ENCODE measurements around the gene EFR3B. TPM values are rescaled to one million over a fixed set of nuclear protein-coding genes. Genes with fewer than 3 reads are reported as not detected.

Gene EFR3B
- total RNA-seq, 1 donor from 2014 or later: 11.3 TPM

DNA sequence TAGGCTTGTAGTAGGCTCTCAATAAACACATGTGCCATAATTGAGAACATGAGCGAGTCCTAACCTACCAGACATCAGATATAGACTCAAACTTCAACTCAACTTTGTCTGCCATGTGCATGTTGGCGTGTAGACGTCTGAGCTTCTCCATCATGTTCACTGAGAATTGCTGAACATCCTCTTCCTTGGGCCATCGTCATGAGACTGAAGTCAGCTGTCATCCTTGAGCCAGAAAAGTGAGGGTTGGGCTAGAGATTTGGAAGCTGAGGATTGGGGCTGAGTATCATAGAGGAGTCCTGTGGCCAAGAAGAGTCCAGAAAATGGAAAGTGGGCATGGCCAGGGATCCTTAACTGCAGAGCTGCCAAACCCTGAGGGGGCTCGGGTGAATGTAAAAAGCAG lies 7.8 kb upstream of the EFR3B start:
- Mint-ChIP-seq H3K27me3 (ENCODE audit: unreplicated experiment) (peaks cover 2% of the 10 kb centered on the region), H3K4me1 (ENCODE audit: unreplicated experiment) (peaks cover 31% of the 10 kb centered on the region), H3K36me3 (ENCODE audit: low read depth, unreplicated experiment) (no peaks in the 10 kb centered on the region), H3K9me3 (ENCODE audit: unreplicated experiment) (no peaks in the 10 kb centered on the region), H3K4me3 (ENCODE audit: unreplicated experiment) (no peak overlapping the region), H3K27ac (ENCODE audit: unreplicated experiment) (no peak overlapping the region)
- no peak for TF ChIP-seq CTCF (IDR thresholded peaks at IDR 0.05; ENCODE audit: unreplicated experiment)
- DNase-seq (ENCODE audit: low spot score): no peak

DNA sequence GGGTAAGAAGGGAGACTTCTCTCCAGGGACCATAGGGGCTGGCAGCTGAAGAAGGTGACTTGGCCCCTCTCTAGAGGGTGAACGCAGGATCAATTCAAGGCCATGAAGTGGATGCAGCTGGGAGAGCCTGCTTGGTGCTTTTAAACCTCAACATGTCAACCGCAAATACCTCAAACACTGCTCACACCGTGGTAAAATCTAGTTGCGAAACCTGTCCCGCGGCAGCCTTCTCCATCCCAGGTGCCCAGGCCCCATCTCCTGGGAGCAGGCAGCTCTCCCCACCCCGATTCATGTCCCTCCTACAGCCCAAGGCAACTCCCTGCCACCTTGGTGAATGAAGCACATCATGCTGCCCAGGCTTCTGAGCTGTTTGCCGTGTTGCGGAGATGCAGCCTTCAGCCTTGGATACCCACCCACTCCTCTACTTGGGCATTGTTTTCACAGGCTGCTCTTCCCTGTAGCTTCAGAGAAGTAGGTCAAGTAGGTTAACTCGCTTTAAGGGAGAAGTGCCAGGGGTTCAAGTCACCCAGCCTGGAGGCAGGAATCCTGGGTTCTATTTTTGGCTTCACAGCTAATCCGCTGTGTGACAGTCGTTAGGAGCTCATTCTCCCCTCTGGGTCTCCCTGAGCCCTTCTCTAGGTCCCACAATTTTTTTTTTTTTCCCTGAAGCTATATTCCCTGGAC lies 6.2 kb upstream of the EFR3B start:
- Mint-ChIP-seq H3K27ac (ENCODE audit: unreplicated experiment) (no peak overlapping the region), H3K4me3 (ENCODE audit: unreplicated experiment) (no peak overlapping the region), H3K9me3 (ENCODE audit: unreplicated experiment) (no peaks in the 10 kb centered on the region), H3K4me1 (ENCODE audit: unreplicated experiment) (peaks cover 33% of the 10 kb centered on the region), H3K36me3 (ENCODE audit: low read depth, unreplicated experiment) (no peaks in the 10 kb centered on the region), H3K27me3 (ENCODE audit: unreplicated experiment) (peaks cover 4% of the 10 kb centered on the region)
- no peak for DNase-seq (ENCODE audit: low spot score)
- no peak for TF ChIP-seq CTCF (IDR thresholded peaks at IDR 0.05; ENCODE audit: unreplicated experiment)

- H3K4me3 Mint-ChIP-seq (ENCODE audit: unreplicated experiment): no peak overlapping the region
- no peaks in the 10 kb centered on the region for H3K9me3 Mint-ChIP-seq (ENCODE audit: unreplicated experiment)
- H3K27me3 Mint-ChIP-seq (ENCODE audit: unreplicated experiment): peaks cover 4% of the 10 kb centered on the region
- H3K27ac Mint-ChIP-seq (ENCODE audit: unreplicated experiment): no peak overlapping the region
- no peaks in the 10 kb centered on the region for H3K36me3 Mint-ChIP-seq (ENCODE audit: low read depth, unreplicated experiment)
- no peak for TF ChIP-seq CTCF (IDR thresholded peaks at IDR 0.05; ENCODE audit: unreplicated experiment)
- no peak for DNase-seq (ENCODE audit: low spot score)
- H3K4me1 Mint-ChIP-seq (ENCODE audit: unreplicated experiment): peaks cover 31% of the 10 kb centered on the region
Observed at GRCh38 chr2:25036221-25036559, 5.7 kb upstream of the EFR3B start.

DNA sequence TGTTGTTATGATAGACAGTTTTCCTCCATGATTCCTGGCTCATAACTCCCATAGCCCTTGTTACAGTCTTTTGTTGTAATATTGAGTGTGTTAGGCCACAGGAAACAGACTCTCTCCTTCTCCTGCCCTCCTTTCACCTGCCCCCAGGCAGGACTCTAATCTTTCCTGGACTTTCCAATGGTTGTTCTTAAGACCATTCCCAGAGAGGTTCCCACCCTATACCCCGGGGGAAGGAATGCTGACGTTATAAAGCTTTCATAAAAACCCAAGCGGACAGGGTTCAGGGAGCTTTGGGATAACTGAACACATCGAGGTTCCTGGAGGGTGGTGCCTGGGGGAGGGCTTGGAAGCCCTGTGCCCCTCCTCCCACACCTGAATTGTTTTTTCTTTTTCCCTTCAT lies 2.8 kb upstream of the EFR3B start:
- Mint-ChIP-seq H3K36me3 (ENCODE audit: low read depth, unreplicated experiment) (no peaks in the 10 kb centered on the region), H3K4me1 (ENCODE audit: unreplicated experiment) (peaks cover 32% of the 10 kb centered on the region), H3K27me3 (ENCODE audit: unreplicated experiment) (peaks cover 12% of the 10 kb centered on the region), H3K9me3 (ENCODE audit: unreplicated experiment) (no peaks in the 10 kb centered on the region), H3K27ac (ENCODE audit: unreplicated experiment) (no peak overlapping the region), H3K4me3 (ENCODE audit: unreplicated experiment) (no peak overlapping the region)
- no peak for DNase-seq (ENCODE audit: low spot score)
- TF ChIP-seq CTCF (IDR thresholded peaks at IDR 0.05; ENCODE audit: unreplicated experiment): no peak

DNA sequence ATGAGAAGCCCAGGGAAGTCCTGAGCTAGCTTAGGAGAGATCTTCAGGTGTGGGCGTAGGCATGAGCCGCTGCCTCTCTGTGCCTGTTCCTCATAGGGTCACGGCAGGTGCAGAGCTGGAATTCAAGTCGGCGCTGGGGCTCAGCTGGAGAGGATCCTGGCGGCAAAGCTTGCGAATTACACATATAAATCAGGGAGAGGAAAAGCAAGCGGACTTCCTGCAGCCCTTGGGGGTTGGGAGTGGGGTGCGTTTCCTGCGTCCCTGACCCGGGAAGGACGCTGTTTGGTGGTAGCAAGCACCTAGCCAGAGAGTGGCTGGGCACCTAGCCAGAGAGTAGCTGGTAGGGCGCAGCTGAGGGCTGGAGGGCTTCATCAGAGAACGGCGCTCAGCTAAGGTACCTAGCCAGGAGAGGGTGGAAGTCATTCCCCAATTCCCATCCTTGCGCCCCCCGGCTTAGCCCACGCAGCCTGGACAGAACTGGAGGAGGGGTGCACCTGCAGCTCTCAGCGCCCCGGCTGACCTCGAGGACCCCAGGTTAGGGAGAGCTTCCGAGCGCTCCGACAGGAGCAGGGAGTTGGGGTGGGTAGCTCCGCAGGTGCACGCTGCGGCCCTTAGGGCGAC lies 459 bp upstream of the EFR3B start:
- Mint-ChIP-seq H3K4me3 (ENCODE audit: unreplicated experiment) (peak overlapping the region; percentile 85), H3K36me3 (ENCODE audit: low read depth, unreplicated experiment) (no peaks in the 10 kb centered on the region), H3K27me3 (ENCODE audit: unreplicated experiment) (peaks cover 14% of the 10 kb centered on the region), H3K9me3 (ENCODE audit: unreplicated experiment) (no peaks in the 10 kb centered on the region), H3K27ac (ENCODE audit: unreplicated experiment) (peak overlapping the region; percentile 78), H3K4me1 (ENCODE audit: unreplicated experiment) (peaks cover 32% of the 10 kb centered on the region)
- peak; percentile 65 for DNase-seq (ENCODE audit: low spot score)
- TF ChIP-seq CTCF (IDR thresholded peaks at IDR 0.05; ENCODE audit: unreplicated experiment): peak; percentile 49

Data from endothelial cell (in vitro differentiated cells).